ENCODE measurements around the gene PIN4.
"Not testable (repeated sequence)": the region's sequence is repeated elsewhere in the genome, so short reads cannot be mapped to it uniquely, and the experiment has no call there.

PIN4 gene

GRCh38 chrX:72202792-72203401, 21.3 kb downstream of the PIN4 start:
- TF ChIP-seq, protein P1, sequence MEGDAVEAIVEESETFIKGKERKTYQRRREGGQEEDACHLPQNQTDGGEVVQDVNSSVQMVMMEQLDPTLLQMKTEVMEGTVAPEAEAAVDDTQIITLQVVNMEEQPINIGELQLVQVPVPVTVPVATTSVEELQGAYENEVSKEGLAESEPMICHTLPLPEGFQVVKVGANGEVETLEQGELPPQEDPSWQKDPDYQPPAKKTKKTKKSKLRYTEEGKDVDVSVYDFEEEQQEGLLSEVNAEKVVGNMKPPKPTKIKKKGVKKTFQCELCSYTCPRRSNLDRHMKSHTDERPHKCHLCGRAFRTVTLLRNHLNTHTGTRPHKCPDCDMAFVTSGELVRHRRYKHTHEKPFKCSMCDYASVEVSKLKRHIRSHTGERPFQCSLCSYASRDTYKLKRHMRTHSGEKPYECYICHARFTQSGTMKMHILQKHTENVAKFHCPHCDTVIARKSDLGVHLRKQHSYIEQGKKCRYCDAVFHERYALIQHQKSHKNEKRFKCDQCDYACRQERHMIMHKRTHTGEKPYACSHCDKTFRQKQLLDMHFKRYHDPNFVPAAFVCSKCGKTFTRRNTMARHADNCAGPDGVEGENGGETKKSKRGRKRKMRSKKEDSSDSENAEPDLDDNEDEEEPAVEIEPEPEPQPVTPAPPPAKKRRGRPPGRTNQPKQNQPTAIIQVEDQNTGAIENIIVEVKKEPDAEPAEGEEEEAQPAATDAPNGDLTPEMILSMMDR (IDR thresholded peaks at IDR 0.05): no peak
- H3K27ac ChIP-seq: no peak overlapping the region
- no peak overlapping the region for H3K4me3 ChIP-seq
- no peak for DNase-seq (ENCODE audit: low spot score)

GRCh38 chrX:72203421-72203820, 21.9 kb downstream of the PIN4 start:
- no peak for DNase-seq (ENCODE audit: low spot score)
- Histone ChIP-seq H3K27ac (no peak overlapping the region), H3K4me3 (no peak overlapping the region)
- TF ChIP-seq, protein P1 (IDR thresholded peaks at IDR 0.05): no peak

- no peak for DNase-seq (ENCODE audit: low spot score)
- no peak overlapping the region for H3K27ac ChIP-seq
- no peak overlapping the region for H3K4me3 ChIP-seq
- TF ChIP-seq, protein P1 (IDR thresholded peaks at IDR 0.05): no peak
Measured at GRCh38 chrX:72205706-72206105, 24.1 kb downstream of the PIN4 start.

GRCh38 chrX:72207366-72207765, 25.8 kb downstream of the PIN4 start:
- DNase-seq (ENCODE audit: low spot score): no peak
- Histone ChIP-seq H3K27ac (no peak overlapping the region), H3K4me3 (no peak overlapping the region)
- TF ChIP-seq, protein P1 (IDR thresholded peaks at IDR 0.05): no peak

GRCh38 chrX:72208126-72208800, 26.7 kb downstream of the PIN4 start:
- Histone ChIP-seq H3K27ac (no peak overlapping the region), H3K4me3 (no peak overlapping the region)
- TF ChIP-seq, protein P1 (IDR thresholded peaks at IDR 0.05): no peak
- DNase-seq (ENCODE audit: low spot score): no peak

DNA sequence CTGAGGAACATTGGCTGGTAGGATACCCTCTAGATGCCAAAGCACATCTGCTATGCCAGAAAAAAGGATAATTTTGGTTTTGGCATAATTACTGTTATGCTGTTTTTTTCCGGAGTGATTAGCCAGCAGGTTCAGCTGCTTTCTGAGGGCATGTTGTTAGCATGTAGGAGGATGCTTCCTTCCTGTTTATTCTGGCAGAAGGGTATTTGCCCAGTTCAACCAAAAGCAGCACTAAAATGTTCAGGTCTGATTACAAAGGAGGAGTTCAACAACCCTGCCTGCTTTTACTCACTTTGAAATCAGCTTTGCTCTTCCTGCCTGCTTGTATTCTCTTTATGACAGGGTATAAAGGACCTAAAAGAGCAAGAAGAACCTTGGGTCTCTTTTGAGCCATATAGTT, 35.4 kb downstream of the PIN4 start:
- H3K27ac ChIP-seq: no peak overlapping the region
- TF ChIP-seq, protein P1 (IDR thresholded peaks at IDR 0.05): no peak
- H3K4me3 ChIP-seq: no peak overlapping the region
- no peak for DNase-seq (ENCODE audit: low spot score)

DNA sequence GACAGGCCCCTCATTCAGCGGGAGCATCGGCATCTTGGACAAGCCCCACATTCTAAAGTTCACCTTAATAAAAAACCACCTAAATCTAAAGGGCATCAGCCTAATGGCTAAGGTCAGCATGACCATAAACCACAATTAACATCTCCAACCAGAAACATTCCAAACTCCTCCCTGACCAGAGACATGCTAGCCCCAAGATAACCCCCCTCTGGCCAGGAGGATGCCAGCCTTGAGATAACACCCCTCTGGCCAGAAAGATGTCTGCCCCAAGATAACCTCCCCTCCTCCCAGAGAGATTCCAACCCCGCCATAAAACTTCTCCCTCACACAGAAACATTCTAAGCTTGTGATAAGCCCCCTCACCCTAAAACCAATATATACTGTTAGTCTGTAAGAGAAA, 38.8 kb downstream of the PIN4 start:
- H3K27ac ChIP-seq; H3K4me3 ChIP-seq; DNase-seq (ENCODE audit: low spot score): not testable (repeated sequence)
